GM12872 (cell line): ENCODE measurements around the gene ZNF865.
A peak's percentile ranks its signal among the peaks of the same experiment; 100 is the strongest.

Source experiments
- TF ChIP-seq, protein P1 (sequence below): IDR thresholded peaks from 3 replicates; pipeline ENCODE4 v1.5.1; 2011; ENCODE audit warnings: low read depth, mild to moderate bottlenecking, low read length, moderate library complexity; ENCODE audit not compliant: insufficient read depth

ZNF865 gene

DNA sequence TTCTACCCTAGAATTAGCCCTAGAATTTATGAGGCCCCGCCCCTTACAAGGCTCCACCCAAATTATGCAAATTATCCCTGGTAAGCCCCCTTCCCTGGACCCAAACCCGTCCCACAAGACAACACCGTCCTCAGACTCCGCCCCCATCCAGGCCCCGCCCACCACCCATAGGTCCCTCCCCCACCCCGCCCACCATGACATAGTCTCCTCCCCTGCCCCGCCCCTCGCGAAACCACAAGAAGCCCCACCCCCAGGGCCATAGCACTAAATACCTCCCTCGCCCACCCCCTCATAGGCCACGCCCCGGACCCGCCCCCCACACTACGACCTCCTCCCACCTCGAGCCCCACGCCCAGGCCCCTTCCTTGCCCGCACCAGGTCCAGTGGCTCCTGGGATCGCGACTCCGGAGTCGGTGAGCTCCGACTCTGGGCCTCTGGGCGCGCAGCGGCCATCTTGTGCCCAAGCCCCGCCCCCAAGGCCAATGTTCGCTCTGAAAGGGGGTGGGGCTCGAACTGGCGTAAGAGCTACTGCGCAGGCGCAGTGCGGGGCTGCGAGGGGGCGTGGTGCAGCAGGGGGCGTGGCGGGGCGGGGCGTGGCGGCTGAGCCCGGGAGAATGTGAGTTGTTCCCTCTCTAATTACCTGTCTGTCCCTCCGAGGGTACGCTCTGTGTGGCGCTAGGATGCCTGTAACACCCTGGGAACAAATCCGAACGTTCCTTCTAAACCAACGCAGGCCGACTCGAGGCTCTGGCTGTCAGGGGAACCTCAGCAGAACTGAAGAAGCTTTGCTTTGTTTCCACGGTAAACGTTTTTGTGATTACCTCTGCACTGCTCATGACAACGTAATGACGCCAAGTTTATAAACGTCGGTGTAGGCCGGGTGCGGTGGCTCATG is 18.9 kb downstream of the ZNF865 start, which contains the start of gene ZNF784:
Gene ZNF784 (minus strand): TSS at position 458 of the 895 bp plus-strand sequence. CDS start 5 bp downstream, at position 453.
- TF ChIP-seq, protein P1, sequence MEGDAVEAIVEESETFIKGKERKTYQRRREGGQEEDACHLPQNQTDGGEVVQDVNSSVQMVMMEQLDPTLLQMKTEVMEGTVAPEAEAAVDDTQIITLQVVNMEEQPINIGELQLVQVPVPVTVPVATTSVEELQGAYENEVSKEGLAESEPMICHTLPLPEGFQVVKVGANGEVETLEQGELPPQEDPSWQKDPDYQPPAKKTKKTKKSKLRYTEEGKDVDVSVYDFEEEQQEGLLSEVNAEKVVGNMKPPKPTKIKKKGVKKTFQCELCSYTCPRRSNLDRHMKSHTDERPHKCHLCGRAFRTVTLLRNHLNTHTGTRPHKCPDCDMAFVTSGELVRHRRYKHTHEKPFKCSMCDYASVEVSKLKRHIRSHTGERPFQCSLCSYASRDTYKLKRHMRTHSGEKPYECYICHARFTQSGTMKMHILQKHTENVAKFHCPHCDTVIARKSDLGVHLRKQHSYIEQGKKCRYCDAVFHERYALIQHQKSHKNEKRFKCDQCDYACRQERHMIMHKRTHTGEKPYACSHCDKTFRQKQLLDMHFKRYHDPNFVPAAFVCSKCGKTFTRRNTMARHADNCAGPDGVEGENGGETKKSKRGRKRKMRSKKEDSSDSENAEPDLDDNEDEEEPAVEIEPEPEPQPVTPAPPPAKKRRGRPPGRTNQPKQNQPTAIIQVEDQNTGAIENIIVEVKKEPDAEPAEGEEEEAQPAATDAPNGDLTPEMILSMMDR, result no peak

DNA sequence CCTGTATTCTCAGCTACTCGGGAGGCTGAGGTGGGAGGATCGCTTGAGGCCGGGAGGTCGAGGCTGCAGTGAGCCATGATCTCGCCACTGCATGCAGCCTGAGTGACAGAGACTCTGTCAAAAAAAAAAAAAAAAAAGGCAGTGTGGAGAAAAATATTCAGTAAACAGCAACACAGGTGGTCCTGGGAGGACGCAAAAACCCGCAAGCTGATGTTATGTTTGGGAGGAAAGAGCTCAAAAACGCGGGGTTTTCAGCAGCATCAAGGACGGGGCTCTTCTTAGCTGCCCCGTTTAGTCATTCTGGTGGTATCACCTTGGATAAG is 19.5 kb downstream of the ZNF865 start:
- TF ChIP-seq, protein P1, result no peak

DNA sequence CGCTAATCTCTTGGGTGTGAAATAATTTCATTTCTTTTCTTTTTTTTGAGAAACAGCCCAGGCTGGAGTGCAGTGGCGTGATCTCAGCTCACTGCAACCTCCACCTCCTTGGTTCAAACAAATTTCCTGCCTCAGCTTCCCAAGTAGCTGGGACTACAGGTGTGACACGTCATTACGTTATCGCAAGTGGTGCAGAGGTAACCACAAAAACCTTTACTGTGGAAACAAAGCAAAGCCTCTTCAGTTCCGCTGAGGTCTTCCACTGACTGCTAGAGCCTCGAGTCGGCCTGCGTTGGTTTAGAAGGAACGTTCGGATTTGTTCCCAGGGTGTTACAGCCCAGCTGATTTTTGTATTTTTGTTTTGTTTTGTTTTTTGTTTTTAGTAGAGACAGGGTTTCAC is 20.9 kb downstream of the ZNF865 start:
- TF ChIP-seq, protein P1, result no peak

DNA sequence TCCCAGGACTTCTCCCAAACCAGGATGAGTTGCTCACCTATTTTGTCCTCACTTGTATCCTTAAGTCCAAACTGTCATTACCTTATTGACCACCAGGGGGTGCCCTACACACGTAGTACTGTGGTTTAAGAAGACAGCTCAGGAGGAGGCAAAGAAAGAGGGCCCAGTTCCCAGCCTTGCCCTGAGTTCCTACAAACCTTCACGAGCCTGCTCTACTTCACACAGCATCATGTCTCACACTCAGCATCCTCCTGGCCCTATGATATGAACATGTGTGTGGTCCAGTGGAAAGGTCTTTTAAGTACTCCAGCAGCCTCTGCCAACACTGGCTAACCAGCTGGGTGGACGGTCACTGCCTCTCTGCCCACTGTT is 27.0 kb downstream of the ZNF865 start:
- TF ChIP-seq, protein P1, result peak; percentile 78

DNA sequence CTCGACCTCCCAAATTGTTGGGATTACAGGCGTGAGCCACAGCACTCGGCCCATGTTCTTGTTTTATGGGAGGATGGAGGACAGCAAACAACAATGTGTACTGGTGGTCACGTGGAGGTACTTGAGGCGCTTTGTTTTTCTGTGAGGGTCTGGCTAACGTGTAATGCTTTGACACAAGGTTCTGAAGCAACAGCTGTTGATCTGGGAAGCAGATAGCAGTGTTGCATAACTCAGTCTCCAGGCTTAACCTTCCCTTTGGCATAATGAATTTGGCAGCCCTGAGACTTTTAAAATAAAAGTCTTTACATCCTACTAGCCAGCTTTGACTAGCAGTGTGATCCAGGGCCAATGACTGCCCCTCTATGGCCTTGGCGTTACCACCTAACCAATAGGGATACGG is 28.4 kb downstream of the ZNF865 start:
- TF ChIP-seq, protein P1, result no peak

DNA sequence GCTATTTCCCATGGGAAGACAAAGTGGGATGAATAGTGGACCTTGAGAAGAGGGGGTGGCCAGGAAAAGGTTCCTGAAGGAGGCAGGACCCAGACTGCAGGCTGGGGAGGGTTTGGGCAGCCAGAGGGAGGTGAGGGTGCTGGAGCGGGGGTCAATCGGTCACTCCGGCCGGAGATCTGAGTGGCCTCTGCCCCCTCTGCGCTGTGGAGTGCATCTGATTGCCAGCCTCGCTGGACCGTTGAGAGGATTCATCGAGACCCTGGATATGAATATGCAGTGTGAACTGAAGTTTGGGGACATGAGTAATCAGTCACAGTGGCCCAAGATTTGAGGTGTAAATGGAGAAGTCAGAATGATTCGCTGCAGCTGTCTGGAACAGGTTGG is 29.9 kb downstream of the ZNF865 start:
- TF ChIP-seq, protein P1, result no peak

DNA sequence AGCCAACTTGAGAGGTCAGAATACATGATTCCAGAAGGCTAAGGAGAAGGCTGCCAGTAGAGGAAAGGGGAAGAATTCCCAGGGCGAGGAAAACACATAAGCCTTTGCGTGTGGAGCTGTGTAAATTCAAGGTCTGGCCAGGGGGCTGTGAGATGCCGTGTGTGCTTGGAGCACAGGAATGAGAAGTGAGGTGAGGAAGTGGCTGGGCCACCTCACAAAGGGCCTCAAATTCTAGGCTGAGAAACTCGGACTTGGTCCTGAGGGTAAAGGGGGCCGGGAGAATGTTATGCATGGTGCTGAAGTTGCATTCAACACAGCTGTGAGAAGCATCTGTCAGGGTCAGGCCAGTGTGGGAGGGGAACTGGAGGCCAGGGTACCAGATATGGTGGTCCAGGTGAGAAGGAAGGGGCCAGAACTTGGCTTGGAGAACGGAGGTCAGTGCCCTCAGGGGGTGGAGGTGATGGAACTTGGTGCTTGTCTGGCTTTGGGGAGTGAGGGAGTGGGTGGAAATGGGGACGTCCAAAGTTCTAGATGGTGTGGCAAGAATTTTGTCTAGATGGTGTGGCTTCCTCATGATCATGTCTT is 30.5 kb downstream of the ZNF865 start:
- TF ChIP-seq, protein P1, result no peak
